Activated CD4-positive, alpha-beta T cell treated with anti-CD3 and anti-CD28 coated beads for 36 hours (primary cell): Measurements from ENCODE around the gene LRFN3. TPM values are rescaled to one million over a fixed set of nuclear protein-coding genes. Genes with fewer than 3 reads are reported as not detected.

Source experiments
- ATAC-seq: fragments of 200-7000 bp; cut with Tn5 transposase; one replicate; pipeline ENCODE4 v1.10.0; 2021; ENCODE audit warnings: mild to moderate bottlenecking, moderate library complexity
- CTCF ChIA-PET: fragments of 350-600 bp; sonication (Branson Sonifier 250); formaldehyde crosslinking; loops from one replicate; lab custom pipeline; 2021; ENCODE audit warnings: antibody characterized with exemption; lab: Charles Lee
- POLR2A ChIA-PET: fragments of 350-600 bp; sonication (Branson Sonifier 250); formaldehyde crosslinking; loops from one replicate; lab custom pipeline; 2021; ENCODE audit warnings: antibody characterized with exemption, inconsistent platforms; lab: Charles Lee
- DNase-seq: peaks from one replicate; pipeline ENCODE4 v3.0.0-alpha.2; 2020
- H3K27ac Mint-ChIP-seq: one replicate; pipeline ENCODE4 v1.8.0; 2021; ENCODE audit warnings: mixed read lengths
- H3K27me3 Mint-ChIP-seq: one replicate; pipeline ENCODE4 v1.8.0; 2021; ENCODE audit warnings: mixed read lengths
- H3K36me3 Mint-ChIP-seq: one replicate; pipeline ENCODE4 v1.8.0; 2021; ENCODE audit warnings: low read depth, mixed read lengths
- H3K4me1 Mint-ChIP-seq: one replicate; pipeline ENCODE4 v1.8.0; 2021; ENCODE audit warnings: mixed read lengths
- H3K4me3 Mint-ChIP-seq: one replicate; pipeline ENCODE4 v1.8.0; 2021; ENCODE audit warnings: mild to moderate bottlenecking, moderate library complexity, mixed read lengths
- H3K9me3 Mint-ChIP-seq: one replicate; pipeline ENCODE4 v1.8.0; 2021; ENCODE audit warnings: low read depth, mixed read lengths
- intact Hi-C, 2 experiments: fragments of 100-400 bp; cut with DNase I in 1 of 2; cut with micrococcal nuclease in 1 of 2; formaldehyde crosslinking; loops; one replicate each; pipeline versions ENCODE4 v1.14.2 to v1.15.1; 2022 to 2024; cut with DNase I, micrococcal nuclease
- total RNA-seq, 2 experiments: library from RNA; stranded (reverse); gene quantifications; one replicate each; pipeline ENCODE4 v1.2.3, GENCODE V29; 2021

The LRFN3 gene
- total RNA-seq, 2 experiments from 2014 or later: 7.8 to 8.3 TPM

- H3K4me3 Mint-ChIP-seq: peak overlapping the region; percentile 75
- ATAC-seq (no peak), DNase-seq (no peak)
- no peaks in the 10 kb centered on the region for H3K27me3 Mint-ChIP-seq
- H3K27ac Mint-ChIP-seq: peak overlapping the region; percentile 94
- H3K4me1 Mint-ChIP-seq: peaks cover 56% of the 10 kb centered on the region
- intact Hi-C loops: no loop called here
- POLR2A ChIA-PET: no interaction called here
- H3K9me3 Mint-ChIP-seq: no peaks in the 10 kb centered on the region
- CTCF ChIA-PET: interaction anchor here (2.0 to 2.3 kb wide), 2 partner anchors 16 to 33 kb away, joined by 6 to 11 read pairs; no protein-coding TSS in a partner anchor
- peaks cover 53% of the 10 kb centered on the region for H3K36me3 Mint-ChIP-seq
Measured at GRCh38 chr19:35898499-35898809, 37.7 kb upstream of the LRFN3 start.

- peak overlapping the region; percentile 94 for H3K27ac Mint-ChIP-seq
- DNase-seq (peak; percentile 94), ATAC-seq (peak; percentile 54)
- H3K9me3 Mint-ChIP-seq: no peaks in the 10 kb centered on the region
- peaks cover 65% of the 10 kb centered on the region for H3K4me1 Mint-ChIP-seq
- H3K27me3 Mint-ChIP-seq: no peaks in the 10 kb centered on the region
- CTCF ChIA-PET: interaction anchor here (0.6 kb wide), 1 partner anchor 31 kb away, joined by 3 read pairs; no protein-coding TSS in a partner anchor
- POLR2A ChIA-PET: no interaction called here
- peak overlapping the region; percentile 75 for H3K4me3 Mint-ChIP-seq
- intact Hi-C loops: loop anchor here (1.0 kb wide), 16 partner anchors 17 to 315 kb away; partner anchors contain the start of genes ALKBH6 (in 2 of the 2), ARHGAP33 (in 1 of the 2), LRFN3 (in 1 of the 2) and PROSER3 (in 1 of the 2)
- peaks cover 47% of the 10 kb centered on the region for H3K36me3 Mint-ChIP-seq
Measured at GRCh38 chr19:35899547-35900214, 36.5 kb upstream of the LRFN3 start.

GRCh38 chr19:35901055-35901644 lies 35.0 kb upstream of the LRFN3 start:
- intact Hi-C loops: no loop called here
- peaks cover 35% of the 10 kb centered on the region for H3K36me3 Mint-ChIP-seq
- H3K27me3 Mint-ChIP-seq: no peaks in the 10 kb centered on the region
- ATAC-seq (no peak), DNase-seq (no peak)
- H3K4me1 Mint-ChIP-seq: peaks cover 63% of the 10 kb centered on the region
- ChIA-PET CTCF (interaction anchor here (0.6 to 0.8 kb wide), 3 partner anchors 46 to 259 kb away, joined by 3 to 4 read pairs (median 3); no protein-coding TSS in a partner anchor), POLR2A (interaction anchor here (0.8 kb wide), 1 partner anchor 30 kb away, joined by 4 read pairs; no protein-coding TSS in a partner anchor)
- H3K9me3 Mint-ChIP-seq: no peaks in the 10 kb centered on the region
- peak overlapping the region; percentile 95 for H3K27ac Mint-ChIP-seq
- peak overlapping the region; percentile 75 for H3K4me3 Mint-ChIP-seq

GRCh38 chr19:35901854-35902661 lies 34.1 kb upstream of the LRFN3 start, which contains the start of gene HCST:
HCST (plus strand) TSS chr19:35902529; CDS start chr19:35902594, 65 bp downstream.
- POLR2A ChIA-PET: no interaction called here

DNA sequence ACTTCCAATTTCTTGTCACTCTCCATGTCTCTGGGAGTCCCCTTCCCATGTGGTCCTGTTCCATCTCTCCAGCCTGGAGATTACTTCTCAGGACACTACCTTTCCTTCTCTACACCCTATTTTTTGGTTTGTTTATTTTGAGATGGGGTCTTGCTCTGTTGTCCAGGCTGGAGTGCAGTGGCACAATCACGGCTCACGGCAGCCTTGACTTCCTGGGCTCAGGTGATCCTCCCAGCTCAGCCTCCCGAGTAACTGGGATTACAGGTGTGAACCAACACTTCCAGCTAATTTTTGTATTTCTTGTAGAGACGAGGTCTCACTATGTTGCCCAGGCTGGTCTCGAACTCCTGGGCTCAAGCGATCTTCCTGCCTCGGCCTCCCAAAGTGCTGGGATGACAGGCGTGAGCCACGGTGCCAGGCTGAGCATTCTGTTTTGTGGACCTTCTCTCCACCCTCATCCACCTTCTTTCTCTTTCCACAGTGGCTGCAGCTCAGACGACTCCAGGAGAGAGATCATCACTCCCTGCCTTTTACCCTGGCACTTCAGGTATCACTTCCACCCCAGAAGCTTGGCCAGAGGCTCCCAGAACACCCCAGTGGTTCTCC lies 33.2 kb upstream of the LRFN3 start:
- intact Hi-C loops: no loop called here
- H3K27ac Mint-ChIP-seq: peak overlapping the region; percentile 95
- H3K4me1 Mint-ChIP-seq: peaks cover 49% of the 10 kb centered on the region
- H3K9me3 Mint-ChIP-seq: no peaks in the 10 kb centered on the region
- peak overlapping the region; percentile 75 for H3K4me3 Mint-ChIP-seq
- POLR2A ChIA-PET: no interaction called here
- DNase-seq (no peak), ATAC-seq (no peak)
- CTCF ChIA-PET: interaction anchor here (0.7 to 1.2 kb wide), 4 partner anchors 10 to 195 kb away, joined by 3 to 4 read pairs (median 4); no protein-coding TSS in a partner anchor
- H3K36me3 Mint-ChIP-seq: peaks cover 17% of the 10 kb centered on the region
- no peaks in the 10 kb centered on the region for H3K27me3 Mint-ChIP-seq

More at GRCh38 chr19:35901854-35902661, 34.1 kb upstream of the LRFN3 start, which contains the start of gene HCST:
- peaks cover 26% of the 10 kb centered on the region for H3K36me3 Mint-ChIP-seq
- CTCF ChIA-PET: interaction anchor here (0.6 to 0.8 kb wide), 2 partner anchors 45 to 260 kb away, joined by 3 read pairs; no protein-coding TSS in a partner anchor
- H3K9me3 Mint-ChIP-seq: no peaks in the 10 kb centered on the region
- H3K27ac Mint-ChIP-seq: peak within 1 kb of the TSS; percentile 95
- DNase-seq (peak; percentile 56), ATAC-seq (peak; percentile 23)
- peak within 1 kb of the TSS; percentile 75 for H3K4me3 Mint-ChIP-seq
- intact Hi-C loops: no loop called here
- no peaks in the 10 kb centered on the region for H3K27me3 Mint-ChIP-seq
- peaks cover 56% of the 10 kb centered on the region for H3K4me1 Mint-ChIP-seq

GRCh38 chr19:35903550-35904179 lies 32.5 kb upstream of the LRFN3 start:
- DNase-seq (peak; percentile 93), ATAC-seq (peak; percentile 54)
- POLR2A ChIA-PET: no interaction called here
- intact Hi-C loops: no loop called here
- Mint-ChIP-seq H3K4me1 (peaks cover 45% of the 10 kb centered on the region), H3K4me3 (peak overlapping the region; percentile 75), H3K27ac (peak overlapping the region; percentile 95), H3K9me3 (no peaks in the 10 kb centered on the region), H3K27me3 (no peaks in the 10 kb centered on the region), H3K36me3 (peaks cover 10% of the 10 kb centered on the region)
- CTCF ChIA-PET: interaction anchor here (0.6 to 1.2 kb wide), 5 partner anchors 11 to 196 kb away, joined by 3 to 4 read pairs (median 3); no protein-coding TSS in a partner anchor

- Mint-ChIP-seq H3K36me3 (peaks cover 4% of the 10 kb centered on the region), H3K4me1 (peaks cover 51% of the 10 kb centered on the region), H3K4me3 (no peak overlapping the region), H3K27me3 (no peaks in the 10 kb centered on the region), H3K9me3 (no peaks in the 10 kb centered on the region), H3K27ac (peak overlapping the region; percentile 66)
- POLR2A ChIA-PET: no interaction called here
- intact Hi-C loops: no loop called here
- no peak for ATAC-seq
- no peak for DNase-seq
- CTCF ChIA-PET: interaction anchor here (0.6 to 1.1 kb wide), 2 partner anchors 26 to 34 kb away, joined by 3 read pairs; no protein-coding TSS in a partner anchor
Measured at GRCh38 chr19:35904311-35905068, 31.7 kb upstream of the LRFN3 start.

DNA sequence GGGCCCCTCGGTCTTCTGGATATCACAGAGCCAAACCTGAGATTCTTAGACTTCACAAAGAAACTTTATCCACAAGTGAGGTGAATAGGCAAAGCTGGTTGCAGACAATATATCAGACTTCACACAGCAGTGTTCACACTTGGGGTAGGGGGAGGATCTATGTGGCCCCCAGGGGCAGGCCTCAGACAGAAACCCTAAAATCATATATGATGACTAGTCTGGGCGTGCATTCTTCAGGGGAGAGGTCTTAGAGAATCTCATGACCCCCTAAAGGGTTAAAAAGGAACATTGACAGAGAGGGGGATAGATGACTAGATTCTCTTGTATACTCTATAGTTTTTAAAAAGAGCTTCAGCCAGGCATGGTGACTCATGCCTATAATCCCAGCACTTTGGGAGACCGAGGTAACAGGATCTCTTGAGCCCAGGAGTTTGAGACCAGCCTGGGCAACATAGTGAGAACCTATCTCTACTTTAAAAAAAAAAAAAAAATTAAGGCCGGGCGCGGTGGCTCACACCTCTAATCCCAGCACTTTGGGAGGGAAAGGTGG lies 30.9 kb upstream of the LRFN3 start:
- Mint-ChIP-seq H3K27ac (peak overlapping the region; percentile 66), H3K4me3 (no peak overlapping the region), H3K4me1 (peaks cover 54% of the 10 kb centered on the region), H3K36me3 (peaks cover 3% of the 10 kb centered on the region), H3K27me3 (no peaks in the 10 kb centered on the region), H3K9me3 (no peaks in the 10 kb centered on the region)
- no peak for DNase-seq
- no peak for ATAC-seq
- ChIA-PET POLR2A (no interaction called here), CTCF (interaction anchor here (0.6 to 1.1 kb wide), 3 partner anchors 26 to 432 kb away, joined by 3 read pairs; no protein-coding TSS in a partner anchor)
- intact Hi-C loops: no loop called here

- no peaks in the 10 kb centered on the region for H3K9me3 Mint-ChIP-seq
- peaks cover 3% of the 10 kb centered on the region for H3K36me3 Mint-ChIP-seq
- DNase-seq (no peak), ATAC-seq (no peak)
- POLR2A ChIA-PET: no interaction called here
- intact Hi-C loops: no loop called here
- no peak overlapping the region for H3K4me3 Mint-ChIP-seq
- H3K27ac Mint-ChIP-seq: no peak overlapping the region
- H3K4me1 Mint-ChIP-seq: peaks cover 46% of the 10 kb centered on the region
- CTCF ChIA-PET: no interaction called here
- H3K27me3 Mint-ChIP-seq: no peaks in the 10 kb centered on the region
Measured at GRCh38 chr19:35907377-35907745, 28.8 kb upstream of the LRFN3 start.

GRCh38 chr19:35908010-35908441 lies 28.1 kb upstream of the LRFN3 start, which contains the start of gene TYROBP:
TYROBP (minus strand) TSS chr19:35908295; CDS start chr19:35908228, 67 bp downstream.
- CTCF ChIA-PET: no interaction called here
- no peaks in the 10 kb centered on the region for H3K9me3 Mint-ChIP-seq
- ATAC-seq (no peak), DNase-seq (no peak)
- H3K27me3 Mint-ChIP-seq: no peaks in the 10 kb centered on the region
- H3K4me3 Mint-ChIP-seq: no peak within 1 kb of the TSS
- POLR2A ChIA-PET: no interaction called here
- peaks cover 3% of the 10 kb centered on the region for H3K36me3 Mint-ChIP-seq
- peak within 1 kb of the TSS; percentile 18 for H3K27ac Mint-ChIP-seq
- peaks cover 40% of the 10 kb centered on the region for H3K4me1 Mint-ChIP-seq
- intact Hi-C loops: no loop called here
